H1 (cell line): ENCODE measurements around the gene MYO9B. TPM values are rescaled to one million over a fixed set of nuclear protein-coding genes. Genes with fewer than 3 reads are reported as not detected.

Experiments used
- BRCA1 ChIP-seq: IDR thresholded peaks from 2 replicates; pipeline ENCODE4 v1.6.1; 2012; ENCODE audit warnings: low read depth, low read length, improper control_type of control experiment
- CTCF ChIP-seq, 3 experiments: IDR thresholded peaks; 1 replicate in 2 of 3; 2 replicates in 1 of 3; pipeline versions ENCODE4 v1.5.1 to v1.6.1; 2011; ENCODE audit warnings: low read length in 3 of 3, mild to moderate bottlenecking in 3 of 3, inconsistent platforms in 2 of 3, low read depth in 1 of 3, moderate library complexity in 1 of 3; ENCODE audit not compliant: insufficient read depth in 1 of 3; ENCODE audit errors: control extremely low read depth in 1 of 3
- EGR1 ChIP-seq: IDR thresholded peaks from 2 replicates; pipeline ENCODE4 v1.6.1; 2011; ENCODE audit warnings: low read depth, low read length, borderline replicate concordance
- JUN ChIP-seq: IDR thresholded peaks from 2 replicates; pipeline ENCODE4 v1.6.1; 2011; ENCODE audit warnings: low read depth, mild to moderate bottlenecking, improper control_type of control experiment, low read length
- KDM5A ChIP-seq: fragments of 200-600 bp; IDR thresholded peaks from 2 replicates; pipeline ENCODE4 v1.7.1; 2012; ENCODE audit warnings: mild to moderate bottlenecking, low read length, inconsistent platforms, mixed read lengths
- MAFK ChIP-seq: IDR thresholded peaks from 2 replicates; pipeline ENCODE4 v1.6.1; 2012; ENCODE audit warnings: low read depth, mild to moderate bottlenecking, improper control_type of control experiment, low read length
- POLR2AphosphoS5 ChIP-seq: IDR thresholded peaks from 2 replicates; pipeline ENCODE4 v1.6.1; 2011; ENCODE audit warnings: low read depth, low read length
- SAP30 ChIP-seq: fragments of 300-600 bp; sonication (generic); IDR thresholded peaks from 2 replicates; pipeline ENCODE4 v1.7.1; 2012; ENCODE audit warnings: low read length, moderate library complexity, mild to moderate bottlenecking, inconsistent platforms; ENCODE audit not compliant: insufficient read depth, insufficient replicate concordance
- TCF12 ChIP-seq: IDR thresholded peaks from 2 replicates; pipeline ENCODE4 v1.6.1; 2011; ENCODE audit warnings: low read depth, mild to moderate bottlenecking, low read length
- polyA plus RNA-seq, 7 experiments: library from polyadenylated mRNA; depleted of rRNA in 3 of 7; stranded (reverse) in 5 of 7; unstranded in 2 of 7; fragments of >200 nt in 5 of 7; fragments of 200-250 nt in 2 of 7; gene quantifications; 1 replicate in 5 of 7; 2 replicates in 1 of 7; 4 replicates in 1 of 7; pipeline versions ENCODE4 v1.2.1 to v1.2.3, GENCODE V29; 2011 to 2013; ENCODE audit warnings: missing spikeins in 2 of 7, mixed read lengths in 2 of 7
- total RNA-seq: library from RNA; stranded (reverse); fragmentation: NEBNext Ultra II Directional; extraction: Animal tissue kit (Norgen Biotek cat#: 25700); gene quantifications from 2 replicates; pipeline ENCODE4 v1.2.1, GENCODE V29; 2021

The MYO9B gene
- total and polyA plus RNA-seq, 2 of the 8 experiments (the other 6 are each of a cell fraction or from before 2014, with no cell fraction given): 27.6 to 77.1 TPM

- TF ChIP-seq CTCF (IDR thresholded peaks at IDR 0.05; ENCODE audit: control extremely low read depth in 1 of 3, insufficient read depth in 1 of 3, low read depth in 1 of 3, low read length in 3 of 3) (no peak), BRCA1 (no peak), POLR2AphosphoS5 (no peak), SAP30 (no peak), JUN (no peak), EGR1 (no peak), MAFK (no peak), KDM5A (no peak), TCF12 (no peak)
Observed at GRCh38 chr19:17200408-17201079, 125.0 kb downstream of the MYO9B start (continued).
